GM12864 (cell line): Measurements from ENCODE around the gene OPTC.

ENCODE experiments used
- DNase-seq: peaks from one replicate; pipeline ENCODE4 v3.0.0-alpha.2; 2011; ENCODE audit warnings: low read depth
- H3K4me3 ChIP-seq: 2 replicates; pipeline ENCODE4 v1.5.1; 2011; ENCODE audit warnings: mild to moderate bottlenecking, low read depth, low read length, control low read depth
- CTCF ChIP-seq: IDR thresholded peaks from 2 replicates; pipeline ENCODE4 v1.5.1; 2011; ENCODE audit warnings: low read depth, mild to moderate bottlenecking, moderate library complexity, low read length, control low read depth, inconsistent platforms; ENCODE audit errors: missing control alignments

Gene OPTC

GRCh38 chr1:203548892-203549291 is 54.9 kb downstream of the OPTC start:
- TF ChIP-seq CTCF = no peak
- no peak for DNase-seq
- no peak overlapping the region for H3K4me3 ChIP-seq

GRCh38 chr1:203549309-203549708 is 55.4 kb downstream of the OPTC start:
- DNase-seq = no peak
- no peak overlapping the region for H3K4me3 ChIP-seq
- no peak for TF ChIP-seq CTCF

GRCh38 chr1:203550846-203551245 is 56.9 kb downstream of the OPTC start:
- no peak for TF ChIP-seq CTCF
- no peak for DNase-seq
- H3K4me3 ChIP-seq = no peak overlapping the region

GRCh38 chr1:203551550-203551949 is 57.6 kb downstream of the OPTC start:
- no peak overlapping the region for H3K4me3 ChIP-seq
- no peak for DNase-seq
- no peak for TF ChIP-seq CTCF

- TF ChIP-seq CTCF = no peak
- DNase-seq = no peak
- no peak overlapping the region for H3K4me3 ChIP-seq
Observed at GRCh38 chr1:203553496-203553895, 59.5 kb downstream of the OPTC start.

GRCh38 chr1:203554071-203554470 is 60.1 kb downstream of the OPTC start:
- no peak overlapping the region for H3K4me3 ChIP-seq
- no peak for TF ChIP-seq CTCF
- DNase-seq = no peak

GRCh38 chr1:203555076-203555475 is 61.1 kb downstream of the OPTC start:
- DNase-seq = no peak
- H3K4me3 ChIP-seq = no peak overlapping the region
- TF ChIP-seq CTCF = no peak
